Mesenchymal stem cell (in vitro differentiated cells and primary cell): Measurements from ENCODE around the gene USB1.

ENCODE experiments used
- DNase-seq: peaks from one replicate; pipeline ENCODE4 v3.0.0-alpha.2; 2013
- H2AFZ ChIP-seq: one replicate; pipeline ENCODE4 v1.6.1; 2013; ENCODE audit warnings: low read depth, mild to moderate bottlenecking, control low read depth, inconsistent platforms, low read length, moderate library complexity
- H2AK5ac ChIP-seq: 2 replicates; pipeline ENCODE4 v1.6.1; 2013; ENCODE audit warnings: low read length, moderate library complexity, mild to moderate bottlenecking, inconsistent platforms; ENCODE audit not compliant: severe bottlenecking
- H2BK120ac ChIP-seq: one replicate; pipeline ENCODE4 v1.6.1; 2013; ENCODE audit warnings: low read depth, mild to moderate bottlenecking, inconsistent platforms, low read length, moderate library complexity
- H2BK12ac ChIP-seq, 2 experiments: one replicate each; pipeline ENCODE4 v1.6.1; 2013; ENCODE audit warnings: inconsistent platforms in 2 of 2, low read length in 2 of 2, mild to moderate bottlenecking in 2 of 2, moderate library complexity in 2 of 2, control low read depth in 1 of 2
- H2BK15ac ChIP-seq: one replicate; pipeline ENCODE4 v1.6.1; 2013; ENCODE audit warnings: mild to moderate bottlenecking, low read depth, inconsistent platforms; ENCODE audit not compliant: poor library complexity, severe bottlenecking
- H2BK5ac ChIP-seq: 2 replicates; pipeline ENCODE4 v1.6.1; 2013; ENCODE audit warnings: low read depth, mild to moderate bottlenecking, low read length, control low read depth, inconsistent platforms; ENCODE audit not compliant: poor library complexity, severe bottlenecking
- H3K14ac ChIP-seq, 2 experiments: one replicate each; pipeline ENCODE4 v1.6.1; 2013; ENCODE audit warnings: inconsistent platforms in 2 of 2, low read length in 2 of 2, control low read depth in 1 of 2, mild to moderate bottlenecking in 1 of 2, moderate library complexity in 1 of 2
- H3K18ac ChIP-seq, 2 experiments: one replicate each; pipeline ENCODE4 v1.6.1; 2013; ENCODE audit warnings: inconsistent platforms in 2 of 2, low read length in 2 of 2, control low read depth in 1 of 2, low read depth in 1 of 2, mild to moderate bottlenecking in 1 of 2
- H3K23ac ChIP-seq, 2 experiments: one replicate each; pipeline ENCODE4 v1.6.1; 2013; ENCODE audit warnings: inconsistent platforms in 2 of 2, low read length in 2 of 2, mild to moderate bottlenecking in 2 of 2, moderate library complexity in 2 of 2, control low read depth in 1 of 2
- H3K27ac ChIP-seq: 2 replicates; pipeline ENCODE4 v1.5.1; 2013; ENCODE audit warnings: mild to moderate bottlenecking, moderate library complexity, low read length, control low read depth, inconsistent platforms; ENCODE audit not compliant: poor library complexity, severe bottlenecking
- H3K27me3 ChIP-seq, 2 experiments: 2 replicates each; pipeline versions ENCODE4 v1.6.1 to v1.7.0; 2013; ENCODE audit warnings: low read length in 2 of 2, mild to moderate bottlenecking in 2 of 2, moderate library complexity in 2 of 2, control low read depth in 1 of 2, inconsistent platforms in 1 of 2; ENCODE audit not compliant: control insufficient read depth in 1 of 2, insufficient read depth in 1 of 2
- H3K36me3 ChIP-seq, 2 experiments: 2 replicates each; pipeline versions ENCODE4 v1.6.1 to v1.7.0; 2013; ENCODE audit warnings: low read length in 2 of 2, control low read depth in 1 of 2, inconsistent platforms in 1 of 2, low read depth in 1 of 2, mild to moderate bottlenecking in 1 of 2; ENCODE audit not compliant: insufficient read depth in 2 of 2, control insufficient read depth in 1 of 2
- H3K4ac ChIP-seq, 2 experiments: one replicate each; pipeline ENCODE4 v1.6.1; 2013; ENCODE audit warnings: inconsistent platforms in 2 of 2, low read length in 2 of 2, mild to moderate bottlenecking in 2 of 2, moderate library complexity in 2 of 2, control low read depth in 1 of 2, low read depth in 1 of 2
- H3K4me1 ChIP-seq: 2 replicates; pipeline ENCODE4 v1.6.1; 2013; ENCODE audit warnings: low read depth, low read length, control low read depth; ENCODE audit not compliant: control insufficient read depth, insufficient read depth
- H3K4me2 ChIP-seq: 2 replicates; pipeline ENCODE4 v1.6.1; 2013; ENCODE audit warnings: low read length, mild to moderate bottlenecking, inconsistent platforms; ENCODE audit not compliant: poor library complexity, severe bottlenecking
- H3K4me3 ChIP-seq, 2 experiments: 2 replicates each; pipeline versions ENCODE4 v1.5.1 to v1.7.0; 2013; ENCODE audit warnings: low read length in 2 of 2, mild to moderate bottlenecking in 2 of 2, control low read depth in 1 of 2, low read depth in 1 of 2; ENCODE audit not compliant: insufficient read depth in 1 of 2
- H3K79me1 ChIP-seq: replicated peaks from 2 replicates; pipeline ENCODE4 v1.6.1; 2013; ENCODE audit warnings: mild to moderate bottlenecking, control low read depth, low read length, inconsistent platforms; ENCODE audit not compliant: poor library complexity, severe bottlenecking
- H3K9ac ChIP-seq: 2 replicates; pipeline ENCODE4 v1.7.0; 2013; ENCODE audit warnings: mild to moderate bottlenecking, low read length, moderate library complexity
- H3K9me3 ChIP-seq: 2 replicates; pipeline ENCODE4 v1.7.0; 2013; ENCODE audit warnings: mild to moderate bottlenecking, low read length; ENCODE audit not compliant: control insufficient read depth
- H4K8ac ChIP-seq: one replicate; pipeline ENCODE4 v1.6.1; 2013; ENCODE audit warnings: inconsistent platforms, mild to moderate bottlenecking, low read length, moderate library complexity
- H4K91ac ChIP-seq: one replicate; pipeline ENCODE4 v1.6.1; 2013; ENCODE audit warnings: mild to moderate bottlenecking, low read length, inconsistent platforms
- whole genome bisulfite sequencing: methylation state at CpG from one replicate; pipeline ENCODE4 v1.1.7; 2013; ENCODE audit warnings: mixed read lengths; 5-methylcytosine and 5-hydroxymethylcytosine counted together

USB1 gene

DNA sequence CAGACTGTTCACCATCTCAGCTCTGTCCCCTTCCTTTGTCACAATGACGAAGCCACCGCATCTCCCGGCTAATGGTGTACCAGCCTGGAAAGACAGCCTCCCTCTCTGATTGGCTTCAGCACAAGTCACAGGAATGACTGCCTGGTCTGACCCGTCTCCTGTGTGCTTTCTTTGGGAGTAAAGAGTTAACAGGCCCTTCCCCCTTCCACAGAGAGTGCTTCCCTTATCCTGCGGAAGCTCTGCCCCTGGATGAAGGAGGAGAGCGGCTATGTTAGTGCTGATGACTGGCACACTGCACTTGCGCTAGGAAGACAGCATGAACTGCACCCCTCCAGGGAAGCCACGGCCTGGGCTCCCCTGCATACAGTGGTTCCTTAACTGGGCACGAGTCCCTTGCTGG is 11.3 kb downstream of the USB1 start:
- Histone ChIP-seq H2AFZ (no peak overlapping the region), H3K4me1 (peaks cover 13% of the 10 kb centered on the region), H3K4me3 (no peak overlapping the region), H3K23ac (no peak overlapping the region), H3K9ac (no peak overlapping the region), H4K91ac (no peak overlapping the region), H2BK5ac (no peak overlapping the region), H3K4ac (no peak overlapping the region), H2BK12ac (no peak overlapping the region), H3K27me3 (no peaks in the 10 kb centered on the region), H4K8ac (no peak overlapping the region), H2BK15ac (no peak overlapping the region), H3K9me3 (no peaks in the 10 kb centered on the region), H3K27ac (no peak overlapping the region), H3K4me2 (no peak overlapping the region), H3K18ac (peak overlapping the region in 1 of 2 experiments; percentile 55), H2BK120ac (no peak overlapping the region), H3K36me3 (peaks cover 34 to 39% of the 10 kb centered on the region in 2 experiments), H3K14ac (no peak overlapping the region), H3K79me1 (peaks cover 17% of the 10 kb centered on the region), H2AK5ac (no peak overlapping the region)
- WGBS, result 62% methylated on average over 9 of the region's 9 CpGs
- DNase-seq, result no peak

- Histone ChIP-seq H3K27me3 (no peaks in the 10 kb centered on the region), H2BK120ac (no peak overlapping the region), H2BK5ac (no peak overlapping the region), H3K79me1 (peaks cover 16% of the 10 kb centered on the region), H3K23ac (no peak overlapping the region), H3K14ac (no peak overlapping the region), H3K36me3 (peaks cover 39% of the 10 kb centered on the region in 2 experiments), H2BK15ac (no peak overlapping the region), H3K4ac (peak overlapping the region in 1 of 2 experiments; percentile 24), H3K9me3 (no peaks in the 10 kb centered on the region), H2AK5ac (no peak overlapping the region), H3K4me3 (no peak overlapping the region), H2BK12ac (no peak overlapping the region), H3K4me2 (no peak overlapping the region), H3K9ac (no peak overlapping the region), H4K91ac (no peak overlapping the region), H2AFZ (no peak overlapping the region), H3K18ac (no peak overlapping the region), H3K27ac (no peak overlapping the region), H4K8ac (no peak overlapping the region), H3K4me1 (peaks cover 13% of the 10 kb centered on the region)
- 71% methylated on average over 3 of the region's 9 CpGs for WGBS
- DNase-seq, result no peak
Measured at GRCh38 chr16:58013201-58013956, 12.2 kb downstream of the USB1 start.

DNA sequence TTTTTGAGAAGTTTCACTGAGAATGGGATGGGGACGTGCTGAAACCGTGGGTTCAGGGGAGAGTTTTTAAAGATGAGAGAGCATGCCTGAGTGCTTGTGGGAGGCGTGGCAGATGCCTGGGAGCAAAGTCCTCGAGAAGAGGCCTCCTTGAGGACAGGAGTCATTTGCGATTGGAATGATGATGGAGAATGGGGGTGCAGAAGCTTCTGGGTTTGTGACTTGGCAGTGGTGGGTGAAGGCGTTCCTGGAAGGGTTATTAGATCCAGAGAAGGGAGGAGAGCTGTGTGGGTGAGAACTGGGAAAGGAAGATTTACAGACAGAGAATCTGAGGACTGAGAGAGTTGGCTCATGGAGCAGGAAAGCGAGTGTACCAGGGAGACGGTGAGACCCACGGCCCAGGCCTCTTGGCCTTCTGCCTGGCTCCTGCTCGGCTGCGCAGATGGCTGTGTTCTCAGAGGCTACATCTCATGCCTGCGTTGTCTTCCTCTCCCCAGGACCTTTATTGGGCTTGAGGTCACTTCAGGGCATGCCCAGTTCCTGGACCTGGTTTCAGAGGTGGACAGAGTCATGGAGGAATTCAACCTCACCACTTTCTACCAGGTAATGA is 15.7 kb downstream of the USB1 start:
- H3K4me1 ChIP-seq, result peaks cover 3% of the 10 kb centered on the region
- no peak overlapping the region for H3K4ac ChIP-seq
- H2BK12ac ChIP-seq, result no peak overlapping the region
- no peak for DNase-seq
- H4K91ac ChIP-seq, result no peak overlapping the region
- no peak overlapping the region for H3K9ac ChIP-seq
- no peak overlapping the region for H3K27ac ChIP-seq
- H2BK15ac ChIP-seq, result no peak overlapping the region
- no peak overlapping the region for H3K4me2 ChIP-seq
- no peak overlapping the region for H3K18ac ChIP-seq
- H4K8ac ChIP-seq, result no peak overlapping the region
- no peak overlapping the region for H2AK5ac ChIP-seq
- no peak overlapping the region for H2BK120ac ChIP-seq
- H3K9me3 ChIP-seq, result no peaks in the 10 kb centered on the region
- no peak overlapping the region for H2AFZ ChIP-seq
- no peak overlapping the region for H2BK5ac ChIP-seq
- peaks cover 35 to 53% of the 10 kb centered on the region in 2 experiments for H3K36me3 ChIP-seq
- H3K79me1 ChIP-seq, result peaks cover 13% of the 10 kb centered on the region
- H3K23ac ChIP-seq, result no peak overlapping the region
- H3K27me3 ChIP-seq, result no peaks in the 10 kb centered on the region
- H3K14ac ChIP-seq, result no peak overlapping the region
- H3K4me3 ChIP-seq, result no peak overlapping the region
- WGBS, result 91% methylated on average over 12 of the region's 12 CpGs

DNA sequence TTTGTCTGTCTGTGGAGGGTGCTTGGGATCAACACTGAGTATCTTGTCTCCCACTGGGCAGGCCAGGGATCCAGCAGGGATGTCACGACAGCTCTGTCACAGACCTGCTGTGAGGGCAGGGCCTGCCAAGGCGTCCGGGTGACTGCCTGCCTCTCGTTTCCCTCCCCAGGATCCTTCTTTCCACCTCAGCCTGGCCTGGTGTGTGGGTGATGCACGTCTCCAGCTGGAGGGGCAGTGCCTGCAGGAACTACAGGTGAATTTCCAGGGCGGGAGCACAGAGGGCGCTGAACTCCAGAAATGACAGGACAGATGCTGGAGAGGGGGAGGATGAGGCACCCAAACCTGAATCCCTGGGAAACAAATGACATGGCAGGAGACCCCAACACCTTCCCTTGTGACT is 17.6 kb downstream of the USB1 start:
- Histone ChIP-seq H3K4me1 (peaks cover 16% of the 10 kb centered on the region), H3K4ac (no peak overlapping the region), H3K18ac (no peak overlapping the region), H3K36me3 (peaks cover 22 to 47% of the 10 kb centered on the region in 2 experiments), H3K9me3 (no peaks in the 10 kb centered on the region), H3K9ac (no peak overlapping the region), H4K8ac (no peak overlapping the region), H3K79me1 (peaks cover 6% of the 10 kb centered on the region), H2BK5ac (peak overlapping the region; percentile 49), H3K27ac (no peak overlapping the region), H2BK120ac (no peak overlapping the region), H2BK12ac (no peak overlapping the region), H3K4me3 (no peak overlapping the region), H3K4me2 (no peak overlapping the region), H3K27me3 (peaks cover 0 to 11% of the 10 kb centered on the region in 2 experiments), H4K91ac (no peak overlapping the region), H2AFZ (no peak overlapping the region), H3K23ac (no peak overlapping the region), H2AK5ac (no peak overlapping the region), H2BK15ac (peak overlapping the region; percentile 31), H3K14ac (no peak overlapping the region)
- no peak for DNase-seq
- 73% methylated on average over 7 of the region's 7 CpGs for WGBS
